A673 (cell line): Measurements from ENCODE around the gene MSANTD1.

Source experiments
- EZH2 ChIP-seq: fragments of 200-600 bp; sonication (generic); IDR thresholded peaks from 2 replicates; pipeline ENCODE4 v1.6.1; 2017; ENCODE audit warnings: borderline replicate concordance, low read depth, mild to moderate bottlenecking, mixed read lengths, antibody characterized with exemption, low read length; ENCODE audit not compliant: poor library complexity, severe bottlenecking
- TF ChIP-seq, protein P1 (sequence below): fragments of 300-800, 200-600 bp; sonication (generic); conservative IDR thresholded peaks from 2 replicates; pipeline ENCODE4 v1.5.1; 2017; ENCODE audit warnings: low read depth, mild to moderate bottlenecking, antibody characterized with exemption, low read length, moderate library complexity, mixed read lengths

GRCh38 chr4:3267576-3268394 lies 18.8 kb downstream of the MSANTD1 start:
- TF ChIP-seq, protein P1, sequence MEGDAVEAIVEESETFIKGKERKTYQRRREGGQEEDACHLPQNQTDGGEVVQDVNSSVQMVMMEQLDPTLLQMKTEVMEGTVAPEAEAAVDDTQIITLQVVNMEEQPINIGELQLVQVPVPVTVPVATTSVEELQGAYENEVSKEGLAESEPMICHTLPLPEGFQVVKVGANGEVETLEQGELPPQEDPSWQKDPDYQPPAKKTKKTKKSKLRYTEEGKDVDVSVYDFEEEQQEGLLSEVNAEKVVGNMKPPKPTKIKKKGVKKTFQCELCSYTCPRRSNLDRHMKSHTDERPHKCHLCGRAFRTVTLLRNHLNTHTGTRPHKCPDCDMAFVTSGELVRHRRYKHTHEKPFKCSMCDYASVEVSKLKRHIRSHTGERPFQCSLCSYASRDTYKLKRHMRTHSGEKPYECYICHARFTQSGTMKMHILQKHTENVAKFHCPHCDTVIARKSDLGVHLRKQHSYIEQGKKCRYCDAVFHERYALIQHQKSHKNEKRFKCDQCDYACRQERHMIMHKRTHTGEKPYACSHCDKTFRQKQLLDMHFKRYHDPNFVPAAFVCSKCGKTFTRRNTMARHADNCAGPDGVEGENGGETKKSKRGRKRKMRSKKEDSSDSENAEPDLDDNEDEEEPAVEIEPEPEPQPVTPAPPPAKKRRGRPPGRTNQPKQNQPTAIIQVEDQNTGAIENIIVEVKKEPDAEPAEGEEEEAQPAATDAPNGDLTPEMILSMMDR: no peak
- no peak for TF ChIP-seq EZH2
